ENCODE data around the gene CDON. TPM values are rescaled to one million over a fixed set of nuclear protein-coding genes. Genes with fewer than 3 reads are reported as not detected.

CDON gene
- total RNA-seq, 4 donors from 2014 or later: 14.2 to 40.9 (median 29.1) TPM

DNA sequence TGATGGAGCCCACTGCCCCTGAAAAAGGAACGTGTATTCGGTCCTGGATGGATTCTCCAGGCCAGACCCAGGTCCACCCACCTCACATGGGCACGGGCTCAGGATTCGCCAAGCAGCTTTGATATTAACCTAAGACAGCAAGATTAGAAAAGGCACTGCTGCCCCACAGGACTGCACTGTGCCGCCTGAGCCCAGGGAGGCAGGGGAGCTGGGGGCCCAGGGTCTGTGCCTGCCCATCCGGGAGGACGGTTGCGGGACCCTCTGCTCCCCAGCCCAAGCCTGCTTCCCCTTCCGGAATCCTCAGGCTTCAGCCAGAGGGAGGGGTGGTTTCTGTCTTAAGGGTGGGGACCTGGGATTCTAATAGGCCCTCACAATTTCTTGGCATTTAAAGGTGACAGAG lies 130.4 kb downstream of the CDON start:
- TF ChIP-seq, protein P1, sequence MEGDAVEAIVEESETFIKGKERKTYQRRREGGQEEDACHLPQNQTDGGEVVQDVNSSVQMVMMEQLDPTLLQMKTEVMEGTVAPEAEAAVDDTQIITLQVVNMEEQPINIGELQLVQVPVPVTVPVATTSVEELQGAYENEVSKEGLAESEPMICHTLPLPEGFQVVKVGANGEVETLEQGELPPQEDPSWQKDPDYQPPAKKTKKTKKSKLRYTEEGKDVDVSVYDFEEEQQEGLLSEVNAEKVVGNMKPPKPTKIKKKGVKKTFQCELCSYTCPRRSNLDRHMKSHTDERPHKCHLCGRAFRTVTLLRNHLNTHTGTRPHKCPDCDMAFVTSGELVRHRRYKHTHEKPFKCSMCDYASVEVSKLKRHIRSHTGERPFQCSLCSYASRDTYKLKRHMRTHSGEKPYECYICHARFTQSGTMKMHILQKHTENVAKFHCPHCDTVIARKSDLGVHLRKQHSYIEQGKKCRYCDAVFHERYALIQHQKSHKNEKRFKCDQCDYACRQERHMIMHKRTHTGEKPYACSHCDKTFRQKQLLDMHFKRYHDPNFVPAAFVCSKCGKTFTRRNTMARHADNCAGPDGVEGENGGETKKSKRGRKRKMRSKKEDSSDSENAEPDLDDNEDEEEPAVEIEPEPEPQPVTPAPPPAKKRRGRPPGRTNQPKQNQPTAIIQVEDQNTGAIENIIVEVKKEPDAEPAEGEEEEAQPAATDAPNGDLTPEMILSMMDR (IDR thresholded peaks at IDR 0.05): no peak
- TF ChIP-seq EP300 (IDR thresholded peaks at IDR 0.05): no peak
- no peak for TF ChIP-seq POLR2AphosphoS5 (IDR thresholded peaks at IDR 0.05)
- TF ChIP-seq POLR2A (IDR thresholded peaks at IDR 0.05): no peak
- ATAC-seq: no peak
- Histone ChIP-seq H3K27me3 (no peaks in the 10 kb centered on the region), H3K4me1 (peaks cover 0 to 6% (median 3%) of the 10 kb centered on the region in 3 donors), H3K9me3 (no peaks in the 10 kb centered on the region), H3K27ac (no peak overlapping the region), H3K4me3 (no peak overlapping the region), H3K36me3 (no peaks in the 10 kb centered on the region)
- WGBS, 2 donors (ENCODE audit: low coverage in 1 of 2): no CpG with 5 or more reads among the region's 9 CpGs

DNA sequence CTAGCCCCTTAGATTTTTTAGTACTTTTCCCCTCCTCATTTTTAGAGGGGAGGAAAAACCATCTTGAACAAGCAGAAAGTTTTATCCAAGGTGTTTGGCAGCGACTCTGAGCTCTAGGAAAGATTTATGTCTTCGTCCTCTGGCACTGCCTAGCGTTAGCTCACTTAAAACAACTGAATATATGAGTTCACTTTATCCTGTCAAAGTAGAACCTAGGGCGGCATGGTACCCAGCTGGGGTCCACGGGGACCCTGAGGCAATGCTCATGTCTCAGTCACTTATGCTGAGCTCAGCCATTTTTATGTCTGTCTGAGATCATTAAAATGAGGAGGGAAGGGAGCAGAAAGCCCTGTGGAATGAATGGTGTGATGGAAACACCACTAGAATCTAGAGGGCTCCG lies 131.0 kb downstream of the CDON start:
- H3K27me3 ChIP-seq: no peaks in the 10 kb centered on the region
- ATAC-seq: no peak
- peaks cover 0 to 6% (median 3%) of the 10 kb centered on the region in 3 donors for H3K4me1 ChIP-seq
- no peaks in the 10 kb centered on the region for H3K9me3 ChIP-seq
- no peak overlapping the region for H3K4me3 ChIP-seq
- TF ChIP-seq POLR2A (IDR thresholded peaks at IDR 0.05) (no peak), EP300 (IDR thresholded peaks at IDR 0.05) (no peak), POLR2AphosphoS5 (IDR thresholded peaks at IDR 0.05) (no peak)
- TF ChIP-seq, protein P1 (IDR thresholded peaks at IDR 0.05): no peak
- no peaks in the 10 kb centered on the region for H3K36me3 ChIP-seq
- WGBS, 2 donors (ENCODE audit: low coverage in 1 of 2): 48 to 79% methylated on average over 5 to 6 of the region's 6 CpGs
- no peak overlapping the region for H3K27ac ChIP-seq

DNA sequence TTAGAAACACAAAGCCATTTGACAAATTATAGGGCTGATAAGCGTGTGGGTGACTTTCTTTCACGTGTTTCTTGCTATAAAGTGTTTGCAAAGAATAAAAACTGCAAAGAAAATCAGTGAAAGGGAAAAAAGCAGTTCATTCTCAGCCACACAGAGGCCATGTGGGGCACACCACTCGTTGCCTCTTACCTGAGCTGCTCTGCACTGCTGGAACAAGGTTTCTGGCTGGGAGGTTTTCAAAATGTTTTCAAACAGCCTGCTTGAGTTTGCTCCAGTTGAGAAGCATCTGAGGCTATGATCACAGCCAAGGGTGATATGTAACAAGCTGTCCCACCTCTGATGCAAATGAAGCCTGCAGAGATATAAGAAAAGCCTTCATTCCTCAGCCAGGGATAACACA lies 131.6 kb downstream of the CDON start:
- Histone ChIP-seq H3K4me3 (no peak overlapping the region), H3K9me3 (no peaks in the 10 kb centered on the region), H3K27ac (no peak overlapping the region), H3K36me3 (no peaks in the 10 kb centered on the region), H3K4me1 (peaks cover 0 to 6% (median 3%) of the 10 kb centered on the region in 3 donors), H3K27me3 (no peaks in the 10 kb centered on the region)
- WGBS, 2 donors (ENCODE audit: low coverage in 1 of 2): 79 to 86% methylated on average over 3 of the region's 3 CpGs
- ATAC-seq: no peak
- TF ChIP-seq, protein P1 (IDR thresholded peaks at IDR 0.05): no peak
- TF ChIP-seq EP300 (IDR thresholded peaks at IDR 0.05) (no peak), POLR2AphosphoS5 (IDR thresholded peaks at IDR 0.05) (no peak), POLR2A (IDR thresholded peaks at IDR 0.05) (no peak)

DNA sequence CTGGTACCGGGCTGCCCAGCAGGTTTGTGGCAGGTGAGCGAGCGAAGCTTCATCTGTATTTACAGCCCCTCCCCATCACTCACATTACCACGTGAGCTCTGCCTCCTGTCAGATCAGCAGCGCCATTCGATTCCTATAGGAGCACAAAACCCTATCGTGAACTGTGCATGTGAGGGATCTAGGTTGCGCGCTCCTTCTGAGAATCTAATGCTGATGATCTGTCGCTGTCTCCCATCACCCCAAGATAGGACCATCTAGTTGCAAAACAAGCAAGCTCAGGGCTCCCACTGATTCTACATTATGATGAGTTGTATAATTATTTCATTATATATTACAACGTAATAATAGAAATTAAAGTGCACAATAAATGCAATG lies 132.6 kb downstream of the CDON start:
- no peak overlapping the region for H3K27ac ChIP-seq
- no peak overlapping the region for H3K4me3 ChIP-seq
- H3K9me3 ChIP-seq: no peaks in the 10 kb centered on the region
- no peaks in the 10 kb centered on the region for H3K36me3 ChIP-seq
- ATAC-seq: no peak
- no peak for TF ChIP-seq EP300 (IDR thresholded peaks at IDR 0.05)
- TF ChIP-seq, protein P1 (IDR thresholded peaks at IDR 0.05): no peak
- TF ChIP-seq POLR2AphosphoS5 (IDR thresholded peaks at IDR 0.05): no peak
- TF ChIP-seq POLR2A (IDR thresholded peaks at IDR 0.05): no peak
- WGBS, 2 donors (ENCODE audit: low coverage in 1 of 2): 90 to 91% methylated on average over 2 to 11 of the region's 11 CpGs
- H3K27me3 ChIP-seq: no peaks in the 10 kb centered on the region
- peaks cover 0 to 6% (median 0%) of the 10 kb centered on the region in 3 donors for H3K4me1 ChIP-seq

DNA sequence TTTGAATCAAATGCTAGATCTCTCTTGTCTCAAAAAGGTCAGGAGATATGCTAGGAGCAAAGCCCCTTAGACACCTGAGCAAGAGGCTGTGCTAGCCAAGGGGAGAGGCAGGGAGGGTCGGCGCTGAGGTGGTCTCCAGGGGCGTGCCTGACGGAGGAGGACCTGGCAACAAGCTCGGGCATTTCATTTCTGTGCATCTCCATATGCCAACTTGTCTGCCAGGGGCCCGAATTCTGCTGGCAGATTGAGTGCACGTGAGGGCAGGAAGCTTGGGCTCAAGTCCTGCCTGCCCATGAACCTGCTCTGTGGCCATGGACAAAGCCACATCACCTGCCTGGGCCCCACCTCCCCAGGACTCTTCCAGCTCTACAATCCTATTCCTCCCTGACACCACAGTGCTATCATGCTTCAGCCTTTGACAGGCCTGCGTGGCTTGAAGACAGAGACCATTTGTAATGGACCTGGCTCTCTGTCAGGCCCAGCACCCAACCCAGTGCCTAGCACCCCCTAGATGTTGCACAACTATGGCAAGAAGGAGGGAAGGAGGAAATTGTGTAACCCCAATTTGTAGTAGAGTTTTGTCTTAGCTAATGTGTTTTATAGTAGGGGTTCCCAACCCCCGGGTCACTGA lies 133.1 kb downstream of the CDON start:
- ATAC-seq: no peak
- H3K36me3 ChIP-seq: no peaks in the 10 kb centered on the region
- H3K27me3 ChIP-seq: no peaks in the 10 kb centered on the region
- no peak overlapping the region for H3K27ac ChIP-seq
- H3K9me3 ChIP-seq: no peaks in the 10 kb centered on the region
- no peak overlapping the region for H3K4me3 ChIP-seq
- TF ChIP-seq EP300 (IDR thresholded peaks at IDR 0.05) (no peak), POLR2A (IDR thresholded peaks at IDR 0.05) (no peak), POLR2AphosphoS5 (IDR thresholded peaks at IDR 0.05) (no peak)
- TF ChIP-seq, protein P1 (IDR thresholded peaks at IDR 0.05): no peak
- H3K4me1 ChIP-seq: peaks cover 0 to 6% (median 0%) of the 10 kb centered on the region in 3 donors
- WGBS, 2 donors (ENCODE audit: low coverage in 1 of 2): 82 to 87% methylated on average over 3 to 8 of the region's 9 CpGs
